ENCODE results near the gene EPB41. TPM values are rescaled to one million over a fixed set of nuclear protein-coding genes. Genes with fewer than 3 reads are reported as not detected.
A peak's percentile ranks its signal among the peaks of the same experiment; 100 is the strongest.

EPB41 gene
- total and polyA plus RNA-seq, 12 donors = 4.1 to 36.8 (median 23.0) TPM

DNA sequence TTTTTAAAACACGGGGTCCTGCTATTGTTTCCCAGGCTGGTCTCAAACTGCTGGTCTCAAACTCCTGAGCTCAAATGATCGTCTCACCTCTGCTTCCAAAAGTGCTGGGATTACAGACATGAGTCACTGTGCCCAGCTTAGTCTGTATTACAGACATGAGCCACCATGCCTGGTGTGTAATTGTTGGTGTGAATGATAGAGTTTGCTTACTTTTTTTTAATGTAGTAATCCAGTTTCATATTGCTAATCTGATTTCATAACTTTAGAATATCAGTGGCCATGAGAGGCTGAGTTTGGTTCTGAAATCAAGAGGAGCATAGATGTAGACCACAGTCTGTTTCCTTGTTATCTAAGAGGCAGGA lies 3.4 kb downstream of the EPB41 start:
- TF ChIP-seq, protein P1, sequence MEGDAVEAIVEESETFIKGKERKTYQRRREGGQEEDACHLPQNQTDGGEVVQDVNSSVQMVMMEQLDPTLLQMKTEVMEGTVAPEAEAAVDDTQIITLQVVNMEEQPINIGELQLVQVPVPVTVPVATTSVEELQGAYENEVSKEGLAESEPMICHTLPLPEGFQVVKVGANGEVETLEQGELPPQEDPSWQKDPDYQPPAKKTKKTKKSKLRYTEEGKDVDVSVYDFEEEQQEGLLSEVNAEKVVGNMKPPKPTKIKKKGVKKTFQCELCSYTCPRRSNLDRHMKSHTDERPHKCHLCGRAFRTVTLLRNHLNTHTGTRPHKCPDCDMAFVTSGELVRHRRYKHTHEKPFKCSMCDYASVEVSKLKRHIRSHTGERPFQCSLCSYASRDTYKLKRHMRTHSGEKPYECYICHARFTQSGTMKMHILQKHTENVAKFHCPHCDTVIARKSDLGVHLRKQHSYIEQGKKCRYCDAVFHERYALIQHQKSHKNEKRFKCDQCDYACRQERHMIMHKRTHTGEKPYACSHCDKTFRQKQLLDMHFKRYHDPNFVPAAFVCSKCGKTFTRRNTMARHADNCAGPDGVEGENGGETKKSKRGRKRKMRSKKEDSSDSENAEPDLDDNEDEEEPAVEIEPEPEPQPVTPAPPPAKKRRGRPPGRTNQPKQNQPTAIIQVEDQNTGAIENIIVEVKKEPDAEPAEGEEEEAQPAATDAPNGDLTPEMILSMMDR (IDR thresholded peaks at IDR 0.05) = no peak
- H3K27ac ChIP-seq = no peak overlapping the region
- H3K36me3 ChIP-seq = no peaks in the 10 kb centered on the region
- no peaks in the 10 kb centered on the region for H3K9me3 ChIP-seq
- peaks cover 3 to 21% (median 16%) of the 10 kb centered on the region in 9 donors for H3K4me1 ChIP-seq
- intact Hi-C loops (cut with DNase I) = no loop called here
- WGBS, 2 donors = 84 to 90% methylated on average over 2 of the region's 2 CpGs
- no peak overlapping the region for H3K4me3 ChIP-seq
- DNase-seq (no peak), ATAC-seq (no peak)
- H3K27me3 ChIP-seq = no peaks in the 10 kb centered on the region

DNA sequence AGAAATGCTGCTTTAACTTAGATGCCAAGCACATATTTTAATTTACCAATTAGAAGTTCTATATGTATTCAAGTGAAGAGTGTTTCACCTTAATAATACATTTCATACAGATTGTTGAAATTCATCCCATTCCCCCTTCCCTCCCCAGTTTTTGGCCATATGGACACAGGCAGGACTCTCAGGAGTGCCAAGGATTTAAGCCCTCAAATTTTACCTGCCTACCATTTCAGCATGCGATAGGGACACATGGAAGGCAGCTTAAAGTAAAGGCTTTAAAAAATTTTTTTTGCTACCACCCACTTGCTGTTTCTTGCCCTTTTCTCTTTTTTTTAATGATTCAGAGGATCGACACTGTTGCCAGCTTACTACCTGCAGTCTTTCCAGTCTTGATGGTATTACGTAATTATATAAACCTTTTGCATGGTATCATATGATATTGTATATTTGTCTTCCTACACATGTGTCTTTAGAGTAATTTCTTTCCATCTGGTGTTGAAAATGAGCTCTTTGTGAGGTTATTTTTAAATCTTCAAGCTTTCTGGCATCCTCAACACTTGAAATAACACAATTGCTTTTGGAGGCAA lies 7.0 kb downstream of the EPB41 start:
- TF ChIP-seq, protein P1 (IDR thresholded peaks at IDR 0.05) = no peak
- DNase-seq = no peak
- H3K9me3 ChIP-seq = no peaks in the 10 kb centered on the region
- no peaks in the 10 kb centered on the region for H3K27me3 ChIP-seq
- intact Hi-C loops (cut with DNase I) = no loop called here
- H3K4me3 ChIP-seq = no peak overlapping the region
- H3K36me3 ChIP-seq = no peaks in the 10 kb centered on the region
- 94 to 96% methylated on average over 3 of the region's 3 CpGs for WGBS, 2 donors
- H3K4me1 ChIP-seq = peaks cover 0 to 8% (median 2%) of the 10 kb centered on the region in 9 donors
- no peak overlapping the region for H3K27ac ChIP-seq
- ATAC-seq = no peak

DNA sequence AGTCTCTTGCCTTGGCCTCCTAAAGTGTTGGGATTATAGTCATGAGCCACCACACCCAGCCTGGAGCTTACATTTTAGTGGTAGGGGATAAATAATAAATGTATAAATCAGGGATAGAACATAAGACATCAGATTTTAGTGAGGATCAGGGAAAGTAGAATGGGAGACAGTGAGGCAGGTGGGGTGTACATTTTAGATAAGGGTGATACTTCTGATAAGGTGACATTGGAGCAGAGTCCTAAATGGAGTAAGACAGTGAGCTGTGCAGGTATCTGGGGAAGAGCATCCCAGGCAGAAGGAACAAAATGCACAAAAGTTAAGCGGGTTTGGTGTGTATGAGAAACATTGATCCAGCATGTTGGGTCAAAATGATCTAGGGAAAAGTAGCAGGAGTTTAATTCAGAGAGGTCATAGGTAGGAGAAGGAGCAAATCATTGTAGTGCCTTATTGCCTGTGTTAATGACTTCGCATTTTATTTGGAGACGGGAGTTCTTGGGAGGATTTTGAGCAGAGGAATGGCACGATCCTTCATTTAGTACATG lies 11.1 kb downstream of the EPB41 start:
- no peaks in the 10 kb centered on the region for H3K9me3 ChIP-seq
- H3K36me3 ChIP-seq = no peaks in the 10 kb centered on the region
- no peak for DNase-seq
- no peak overlapping the region for H3K4me3 ChIP-seq
- H3K4me1 ChIP-seq = peaks cover 0 to 46% (median 25%) of the 10 kb centered on the region in 9 donors
- no peak for ATAC-seq
- peak overlapping the region in 1 of 10 donors; percentile 81 for H3K27ac ChIP-seq
- TF ChIP-seq, protein P1 (IDR thresholded peaks at IDR 0.05) = no peak
- WGBS, 2 donors = 98% methylated on average over 4 of the region's 4 CpGs
- H3K27me3 ChIP-seq = no peaks in the 10 kb centered on the region
- intact Hi-C loops (cut with DNase I) = no loop called here

DNA sequence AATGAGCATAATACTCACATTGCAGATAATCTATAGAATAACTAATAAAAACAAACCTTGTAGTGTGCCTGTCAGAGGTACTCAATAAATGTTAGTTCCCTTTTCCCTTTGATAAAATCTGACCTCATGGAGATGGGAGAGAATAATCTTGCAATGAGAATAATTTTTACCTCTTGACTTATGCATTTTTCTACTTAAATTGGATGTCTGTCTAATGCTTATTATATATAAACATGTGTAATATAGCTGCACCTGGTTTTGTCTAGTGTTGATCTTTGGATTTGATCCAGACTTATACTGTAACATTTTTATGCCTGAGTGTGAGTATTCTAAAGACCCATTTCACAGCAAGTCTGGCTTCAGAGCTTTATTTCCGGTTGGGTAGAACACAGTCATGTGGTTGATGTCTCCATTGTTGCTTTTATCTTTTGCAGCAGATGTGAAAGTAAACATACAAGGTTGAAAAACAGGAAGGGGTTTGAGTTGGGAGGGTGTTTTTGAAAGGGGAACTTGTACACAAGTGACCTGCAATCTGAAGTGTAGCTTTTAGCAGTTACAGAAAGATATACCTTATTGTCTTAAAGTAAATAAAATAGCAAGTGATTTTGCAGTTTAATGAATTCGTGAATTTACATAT lies 12.4 kb downstream of the EPB41 start:
- H3K4me3 ChIP-seq = peak overlapping the region in 2 of 10 donors; percentile 2 to 30
- WGBS, 2 donors = 36 to 57% methylated on average over 2 of the region's 2 CpGs
- DNase-seq (no peak), ATAC-seq (peak in 6 of 8 donors; percentile 45 to 84 (median 52))
- H3K27me3 ChIP-seq = no peaks in the 10 kb centered on the region
- no peaks in the 10 kb centered on the region for H3K36me3 ChIP-seq
- TF ChIP-seq, protein P1 (IDR thresholded peaks at IDR 0.05) = no peak
- peaks cover 0 to 46% (median 23%) of the 10 kb centered on the region in 9 donors for H3K4me1 ChIP-seq
- H3K9me3 ChIP-seq = no peaks in the 10 kb centered on the region
- H3K27ac ChIP-seq = peak overlapping the region in 3 of 10 donors; percentile 0 to 81 (median 59)
- intact Hi-C loops (cut with DNase I) = no loop called here
